Natural killer cell treated with Interleukin-12 subunit alpha and Interleukin-12 subunit beta and Interleukin-15 and Interleukin-18, amount 100 ng/mL, for 72 hours (primary cell): ENCODE measurements around the gene PPP1R2. TPM values are rescaled to one million over a fixed set of nuclear protein-coding genes. Genes with fewer than 3 reads are reported as not detected.
"Not testable (repeated sequence)": the region's sequence is repeated elsewhere in the genome, so short reads cannot be mapped to it uniquely, and the experiment has no call there.

Experiments
- ATAC-seq, 2 donors: fragments of 150-1000 bp; cut with Tn5 transposase in 1 of 2; sonication (Bioruptor Pico), chemical (Tn5 transposase) in 1 of 2; 2 replicates each; pipeline ENCODE4 v1.10.0; 2021
- DNase-seq: peaks from one replicate; pipeline ENCODE4 v3.0.0; 2022; ENCODE audit warnings: low spot score
- H3K27ac Mint-ChIP-seq, 2 donors: 1 replicate in 1 of 2; 2 replicates in 1 of 2; pipeline ENCODE4 v1.8.0; 2022; ENCODE audit warnings: mixed read lengths in 2 of 2, mild to moderate bottlenecking in 1 of 2, moderate library complexity in 1 of 2
- H3K27me3 Mint-ChIP-seq, 2 donors: 1 replicate in 1 of 2; 2 replicates in 1 of 2; pipeline ENCODE4 v1.8.0; 2022; ENCODE audit warnings: mixed read lengths in 2 of 2
- H3K36me3 Mint-ChIP-seq: one replicate; pipeline ENCODE4 v1.8.0; 2022; ENCODE audit warnings: mixed read lengths
- H3K4me1 Mint-ChIP-seq, 2 donors: 1 replicate in 1 of 2; 2 replicates in 1 of 2; pipeline ENCODE4 v1.8.0; 2022; ENCODE audit warnings: low read depth in 2 of 2, mixed read lengths in 2 of 2, mild to moderate bottlenecking in 1 of 2
- H3K4me3 Mint-ChIP-seq: one replicate; pipeline ENCODE4 v1.8.0; 2022; ENCODE audit warnings: mixed read lengths
- H3K9me3 Mint-ChIP-seq: 2 replicates; pipeline ENCODE4 v1.8.0; 2022; ENCODE audit warnings: mixed read lengths
- total RNA-seq, 2 donors: library from RNA; stranded (reverse); gene quantifications; one replicate each; pipeline ENCODE4 v1.2.3, GENCODE V29; 2022

Gene PPP1R2
- total RNA-seq, 2 donors from 2014 or later = 47.5 to 56.3 TPM

DNA sequence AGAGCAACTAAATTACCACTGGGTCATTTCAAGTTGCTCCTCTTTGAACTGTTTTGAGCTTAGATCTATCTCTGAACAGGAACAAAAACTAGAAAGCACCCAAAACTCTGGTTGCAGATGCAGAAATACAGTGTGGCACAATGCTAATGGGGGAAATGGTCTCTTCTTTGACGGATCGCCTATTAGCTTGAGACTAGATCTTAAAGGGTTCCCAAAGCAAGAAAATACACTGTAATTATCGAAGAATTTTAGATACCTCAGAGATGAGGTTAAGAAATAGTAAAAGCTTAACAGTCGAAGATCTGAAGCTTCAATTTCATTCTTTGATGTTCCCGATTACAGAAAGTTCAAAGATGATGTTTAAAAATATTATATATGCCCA is 818 bp downstream of the PPP1R2 start:
- DNase-seq (no peak), ATAC-seq (no peak)
- Mint-ChIP-seq H3K27me3 (no peaks in the 10 kb centered on the region), H3K4me1 (peaks cover 63 to 84% of the 10 kb centered on the region in 2 donors), H3K4me3 (peak overlapping the region; percentile 83), H3K9me3 (no peaks in the 10 kb centered on the region), H3K36me3 (no peaks in the 10 kb centered on the region), H3K27ac (peak overlapping the region; percentile 86 to 97)

DNA sequence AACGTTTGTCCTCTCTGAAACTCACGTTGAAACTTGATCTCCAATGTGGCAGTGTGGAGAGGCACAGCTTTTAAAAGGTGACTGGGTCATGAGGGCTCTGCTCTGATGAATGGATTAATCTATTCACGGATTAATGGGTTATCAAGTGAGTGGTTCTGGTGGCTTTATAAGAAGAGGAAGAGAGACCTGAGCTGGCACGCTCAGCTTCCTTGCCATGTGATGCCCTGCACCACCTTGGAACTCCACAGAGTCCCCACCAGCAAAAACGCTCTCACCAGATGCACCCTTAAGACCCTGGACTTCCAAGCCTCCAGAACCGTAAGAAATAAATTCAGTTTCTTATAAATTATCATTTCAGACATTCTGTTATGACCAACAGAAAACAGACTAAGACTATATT is 2.6 kb downstream of the PPP1R2 start:
- Mint-ChIP-seq H3K4me3 (peak overlapping the region; percentile 83), H3K27ac (peak overlapping the region; percentile 86 to 97), H3K27me3 (no peaks in the 10 kb centered on the region), H3K4me1 (peaks cover 51 to 71% of the 10 kb centered on the region in 2 donors), H3K36me3 (no peaks in the 10 kb centered on the region), H3K9me3 (no peaks in the 10 kb centered on the region)
- no peak for ATAC-seq
- no peak for DNase-seq

DNA sequence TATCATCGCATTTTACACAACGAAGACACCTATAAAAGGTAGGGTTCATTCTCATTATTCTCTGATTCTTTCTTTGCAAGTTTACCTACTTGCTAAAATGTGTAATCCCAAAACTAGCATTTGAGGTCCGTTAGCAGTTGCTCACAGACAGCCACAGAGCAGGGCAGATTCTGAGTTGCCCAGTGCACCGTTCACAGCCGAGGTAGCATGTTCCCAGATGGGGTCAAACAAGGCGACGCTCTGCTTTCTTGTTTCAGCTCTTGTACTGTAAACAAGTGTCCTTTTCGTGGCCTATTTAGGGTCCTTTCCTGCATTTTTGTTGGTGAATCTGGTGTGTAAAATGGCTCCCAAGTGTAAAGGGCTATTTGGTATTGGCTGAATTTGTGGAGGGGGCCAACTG is 3.1 kb downstream of the PPP1R2 start:
- Mint-ChIP-seq H3K4me3 (peak overlapping the region; percentile 83), H3K27me3 (no peaks in the 10 kb centered on the region), H3K36me3 (no peaks in the 10 kb centered on the region), H3K9me3 (no peaks in the 10 kb centered on the region), H3K27ac (peak overlapping the region; percentile 86 to 97), H3K4me1 (peaks cover 53 to 71% of the 10 kb centered on the region in 2 donors)
- DNase-seq (no peak), ATAC-seq (no peak)

DNA sequence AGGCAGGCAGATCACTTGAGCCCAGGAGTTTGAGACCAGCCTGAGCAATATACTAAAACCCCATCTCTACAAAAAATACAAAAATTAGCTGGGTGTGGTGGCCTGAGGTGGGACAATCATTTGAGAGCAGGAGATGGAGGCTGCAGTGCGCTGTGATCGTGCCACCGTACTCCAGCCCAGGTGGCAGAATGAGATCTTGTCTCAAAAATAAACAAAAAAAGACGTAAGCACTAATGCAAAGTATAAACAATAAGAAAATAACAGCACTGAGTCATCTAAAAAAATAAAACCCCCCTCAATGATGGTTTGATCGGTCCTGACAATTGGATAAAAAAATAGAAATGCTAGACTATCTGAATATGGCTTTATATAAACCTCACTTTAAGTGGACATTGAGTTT is 3.6 kb downstream of the PPP1R2 start:
- no peaks in the 10 kb centered on the region for H3K9me3 Mint-ChIP-seq
- no peak for DNase-seq

DNA sequence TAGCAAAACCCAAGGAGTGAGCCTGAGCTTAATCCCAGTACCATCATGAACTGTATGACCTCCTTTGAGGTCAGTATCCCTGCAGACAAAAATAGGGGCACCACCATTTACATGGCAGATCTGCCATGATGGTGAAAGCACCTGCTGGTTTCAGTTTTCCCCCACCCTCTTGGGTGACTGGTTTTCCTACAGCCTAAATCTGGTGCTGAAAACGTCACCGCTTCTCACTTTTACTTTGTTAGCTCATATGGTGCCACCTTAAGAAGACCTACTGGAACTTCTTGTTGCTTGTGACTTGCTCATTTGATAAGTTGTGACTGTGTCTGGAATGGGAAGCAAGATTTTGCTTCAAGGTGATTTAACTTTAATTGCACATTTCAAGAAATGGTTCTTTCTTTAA is 5.1 kb downstream of the PPP1R2 start:
- peak; percentile 44 to 50 for ATAC-seq
- Mint-ChIP-seq H3K4me3 (peak overlapping the region; percentile 20), H3K4me1 (peaks cover 56 to 73% of the 10 kb centered on the region in 2 donors), H3K27ac (peak overlapping the region in 1 of 2 donors; percentile 58), H3K36me3 (no peaks in the 10 kb centered on the region), H3K27me3 (no peaks in the 10 kb centered on the region), H3K9me3 (no peaks in the 10 kb centered on the region)
- no peak for DNase-seq

More for the DNA sequence above, 3.6 kb downstream of the PPP1R2 start:
- peak overlapping the region; percentile 83 for H3K4me3 Mint-ChIP-seq
- no peaks in the 10 kb centered on the region for H3K36me3 Mint-ChIP-seq
- no peaks in the 10 kb centered on the region for H3K27me3 Mint-ChIP-seq
- H3K4me1 Mint-ChIP-seq = peaks cover 56 to 71% of the 10 kb centered on the region in 2 donors
- ATAC-seq = no peak
- H3K27ac Mint-ChIP-seq = peak overlapping the region; percentile 86 to 97

DNA sequence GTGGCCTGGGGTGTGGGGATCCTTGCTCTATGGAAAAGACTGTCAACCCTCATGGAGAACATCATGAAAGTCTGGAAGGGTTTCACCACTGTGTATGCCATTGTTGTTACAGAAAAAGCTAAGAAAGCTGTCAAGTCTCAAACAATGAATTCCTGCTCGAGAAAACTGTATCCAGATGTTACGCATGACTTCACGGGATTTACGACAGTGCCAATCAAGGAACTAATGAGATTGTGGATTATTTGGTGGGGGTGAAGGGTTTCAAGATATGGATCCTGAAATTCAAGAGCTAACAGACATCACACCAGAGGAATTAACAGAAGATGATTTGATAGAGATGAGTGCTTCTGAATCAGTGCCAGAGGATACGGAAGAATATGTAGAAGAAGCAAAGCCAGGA is 7.8 kb downstream of the PPP1R2 start:
- Mint-ChIP-seq H3K4me1 (peaks cover 48 to 66% of the 10 kb centered on the region in 2 donors), H3K27me3 (no peaks in the 10 kb centered on the region), H3K4me3 (no peak overlapping the region), H3K27ac (peak overlapping the region in 1 of 2 donors; percentile 5), H3K9me3 (no peaks in the 10 kb centered on the region), H3K36me3 (no peaks in the 10 kb centered on the region)
- no peak for ATAC-seq
- no peak for DNase-seq

DNA sequence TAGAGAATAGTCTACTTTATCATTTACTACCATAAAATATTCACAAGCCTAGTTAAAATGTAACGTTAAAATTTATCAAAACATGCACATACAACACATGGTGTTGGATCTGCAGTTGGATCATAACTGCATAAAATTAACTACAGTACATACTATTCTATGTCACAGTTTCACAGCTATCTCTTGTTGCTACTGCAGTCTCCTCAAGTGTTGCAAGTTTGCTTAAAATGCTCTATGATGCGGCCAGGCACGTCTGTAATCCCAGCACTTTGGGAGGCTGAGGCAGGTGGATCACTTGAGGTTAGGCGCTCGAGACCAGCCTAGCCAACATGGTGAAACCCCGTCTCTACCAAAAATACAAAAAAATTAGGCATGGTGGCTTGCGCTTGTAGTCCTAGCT is 10.3 kb downstream of the PPP1R2 start:
- H3K27ac Mint-ChIP-seq = no peak overlapping the region

DNA sequence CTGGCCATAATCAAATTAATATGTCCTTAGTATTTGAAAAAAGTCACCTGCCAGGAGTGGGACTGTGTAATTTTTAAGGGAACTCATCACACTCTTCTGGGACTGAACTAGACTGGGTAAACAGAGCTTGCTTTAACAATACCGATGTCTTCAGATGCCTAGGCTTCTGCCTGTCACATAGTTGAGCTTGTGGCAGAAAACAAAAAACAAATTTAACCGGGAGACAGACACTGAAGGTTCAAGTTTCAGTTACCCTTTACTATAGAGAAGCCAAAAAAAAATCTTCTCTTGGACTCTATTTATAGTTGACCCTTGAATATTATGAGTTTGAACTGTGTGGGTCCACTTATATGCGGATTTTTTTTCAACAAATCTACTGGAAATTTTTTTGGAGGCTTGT is 10.8 kb downstream of the PPP1R2 start:
- Mint-ChIP-seq H3K27ac (no peak overlapping the region), H3K9me3 (no peaks in the 10 kb centered on the region), H3K4me3 (no peak overlapping the region), H3K4me1 (peaks cover 28 to 47% of the 10 kb centered on the region in 2 donors), H3K36me3 (peaks cover 4% of the 10 kb centered on the region), H3K27me3 (no peaks in the 10 kb centered on the region)
- ATAC-seq (no peak), DNase-seq (no peak)

More for the DNA sequence above, 10.3 kb downstream of the PPP1R2 start:
- Mint-ChIP-seq H3K36me3 (peaks cover 4% of the 10 kb centered on the region), H3K9me3 (no peaks in the 10 kb centered on the region), H3K4me3 (no peak overlapping the region), H3K27me3 (no peaks in the 10 kb centered on the region), H3K4me1 (peaks cover 30 to 52% of the 10 kb centered on the region in 2 donors)
- DNase-seq = no peak
- ATAC-seq = no peak

DNA sequence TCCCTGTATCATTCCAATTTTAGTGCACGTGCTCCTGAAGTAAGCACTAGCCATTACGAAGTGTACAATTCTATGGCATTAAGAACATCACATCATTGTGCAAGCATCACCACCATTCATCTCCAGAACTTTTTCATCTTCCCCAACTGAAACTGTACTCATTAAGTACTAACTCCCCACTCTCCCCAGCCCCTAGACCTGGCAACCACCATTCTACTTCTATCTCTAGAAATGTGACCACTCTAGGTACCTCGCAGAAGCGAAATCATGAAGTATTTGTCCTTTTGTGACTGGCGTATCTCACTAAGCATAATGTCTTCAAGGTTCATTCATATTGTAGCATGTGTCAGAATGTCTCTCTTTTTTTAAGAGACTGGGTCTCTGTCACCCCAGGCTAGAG is 11.4 kb downstream of the PPP1R2 start:
- ATAC-seq (no peak), DNase-seq (no peak)
- Mint-ChIP-seq H3K9me3 (no peaks in the 10 kb centered on the region), H3K4me3 (no peak overlapping the region), H3K27ac (no peak overlapping the region), H3K4me1 (peaks cover 28 to 46% of the 10 kb centered on the region in 2 donors), H3K36me3 (peaks cover 4% of the 10 kb centered on the region), H3K27me3 (no peaks in the 10 kb centered on the region)

DNA sequence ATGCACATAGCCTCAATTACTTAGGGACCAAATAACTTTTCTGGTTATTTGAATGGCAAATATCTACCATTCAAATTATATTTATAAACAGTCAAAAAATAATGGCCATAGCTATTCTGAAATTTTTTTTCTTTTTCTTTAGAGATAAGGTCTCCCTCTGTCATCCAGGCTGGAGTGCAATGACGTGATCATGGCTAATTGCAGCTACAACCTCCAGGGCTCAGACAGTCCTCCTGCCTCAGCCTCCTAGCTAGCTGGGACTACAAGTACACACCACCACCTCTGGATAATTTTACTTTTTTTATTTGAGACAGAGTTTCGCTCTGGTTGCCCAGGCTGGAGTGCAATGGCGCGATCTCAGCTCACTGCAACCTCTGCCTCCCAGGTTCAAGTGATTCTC is 16.6 kb downstream of the PPP1R2 start:
- Mint-ChIP-seq H3K27me3 (no peaks in the 10 kb centered on the region), H3K4me1 (peaks cover 14 to 15% of the 10 kb centered on the region in 2 donors), H3K9me3 (no peaks in the 10 kb centered on the region), H3K27ac (no peak overlapping the region), H3K4me3 (no peak overlapping the region), H3K36me3 (peaks cover 10% of the 10 kb centered on the region)
- DNase-seq (no peak), ATAC-seq (no peak)

DNA sequence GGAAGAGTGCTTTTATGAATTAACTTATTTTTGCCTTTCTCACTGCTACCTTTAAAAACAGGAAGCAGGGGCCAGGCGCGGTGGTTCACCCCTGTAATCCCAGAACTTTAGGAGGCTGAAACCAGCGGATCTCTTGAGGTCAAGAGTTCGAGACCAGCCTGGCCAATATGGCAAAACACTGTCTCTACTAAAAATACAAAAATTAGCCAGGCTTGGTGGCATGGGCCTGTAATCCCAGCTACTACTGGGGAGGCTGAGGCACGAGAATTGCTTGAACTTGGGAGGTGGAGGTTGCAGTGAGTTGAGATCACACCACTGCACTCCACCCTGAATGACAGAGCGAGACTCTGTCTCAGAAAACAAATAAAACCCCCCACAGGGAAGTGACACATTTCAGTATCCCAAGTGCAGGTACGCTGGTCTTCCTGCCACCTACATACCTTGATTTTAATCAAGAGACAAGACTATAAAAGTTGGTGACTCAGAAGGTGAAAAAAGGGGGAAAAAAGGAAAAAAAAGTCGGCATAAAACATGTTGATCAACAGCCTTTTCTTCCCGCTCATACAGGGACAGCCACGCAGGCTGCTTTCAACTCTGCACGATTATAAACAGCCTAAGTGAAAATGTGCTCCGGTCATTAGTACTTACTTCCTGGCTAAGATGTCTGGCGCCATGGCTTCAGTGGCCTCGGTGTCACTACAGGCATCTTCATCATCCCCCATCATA is 18.8 kb downstream of the PPP1R2 start:
- peaks cover 7 to 11% of the 10 kb centered on the region in 2 donors for H3K4me1 Mint-ChIP-seq
- ATAC-seq = no peak
- H3K4me3 Mint-ChIP-seq = no peak overlapping the region
- DNase-seq = no peak
- H3K27me3 Mint-ChIP-seq = no peaks in the 10 kb centered on the region
- peaks cover 7% of the 10 kb centered on the region for H3K36me3 Mint-ChIP-seq
- no peaks in the 10 kb centered on the region for H3K9me3 Mint-ChIP-seq
- H3K27ac Mint-ChIP-seq = peak overlapping the region; percentile 62 to 68

DNA sequence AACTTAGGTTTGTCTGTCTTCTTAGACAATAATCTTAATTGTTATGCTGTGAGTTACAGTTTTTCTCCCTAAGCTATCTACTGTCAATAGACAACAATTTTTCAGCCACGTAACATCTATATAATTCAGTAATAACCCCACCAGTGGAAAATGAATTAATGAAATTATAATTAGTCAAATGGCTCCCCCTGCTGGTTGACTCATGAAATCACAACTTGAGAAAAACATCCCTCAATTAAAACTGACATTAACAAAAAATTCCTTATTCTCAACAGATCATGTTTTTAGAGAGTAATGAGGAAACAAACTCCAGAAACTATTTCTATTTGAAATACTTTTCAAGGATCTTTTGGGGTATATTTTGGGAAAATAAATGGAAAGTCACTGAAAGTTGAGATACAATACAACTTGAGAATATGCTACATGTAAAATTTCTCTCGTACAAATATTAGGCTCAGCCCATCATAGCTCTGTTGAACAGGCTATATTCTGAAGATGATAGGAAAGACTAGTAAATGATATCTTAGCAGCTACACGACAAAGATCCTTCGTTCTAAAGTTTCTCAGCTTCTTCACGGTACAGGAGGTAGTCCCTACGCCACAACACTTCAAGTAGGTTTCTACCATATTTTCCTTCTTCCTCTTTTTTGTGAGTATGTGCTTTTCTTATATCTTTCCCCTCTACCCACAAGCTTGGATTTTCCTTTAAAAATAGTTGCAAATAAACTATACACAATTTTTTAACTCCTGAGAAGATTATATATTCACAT is 20.7 kb downstream of the PPP1R2 start:
- peak overlapping the region in 1 of 2 donors; percentile 39 for H3K27ac Mint-ChIP-seq

DNA sequence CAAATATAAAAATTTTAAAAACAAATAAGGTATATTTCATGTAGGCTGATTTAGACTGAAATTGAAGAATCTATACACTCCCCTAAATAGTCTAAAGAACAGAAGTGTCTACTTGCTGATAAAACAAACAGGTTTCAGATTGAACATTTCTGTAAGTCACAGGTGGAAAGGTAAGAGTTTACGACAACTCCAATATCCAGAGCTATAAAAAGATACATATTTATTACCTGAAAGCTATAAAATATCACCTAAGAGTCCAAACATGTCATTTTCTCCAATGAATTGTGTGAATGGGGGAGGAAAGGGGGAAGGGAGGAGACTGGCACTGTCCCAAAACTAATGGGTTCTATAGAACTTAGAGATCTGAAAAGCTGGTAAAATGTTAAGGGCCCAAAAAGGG is 26.1 kb downstream of the PPP1R2 start:
- Mint-ChIP-seq H3K27ac (no peak overlapping the region), H3K4me1 (peaks cover 0 to 4% of the 10 kb centered on the region in 2 donors), H3K36me3 (peaks cover 13% of the 10 kb centered on the region), H3K27me3 (no peaks in the 10 kb centered on the region), H3K9me3 (no peaks in the 10 kb centered on the region), H3K4me3 (no peak overlapping the region)
- ATAC-seq (no peak), DNase-seq (no peak)

More for the DNA sequence above, 20.7 kb downstream of the PPP1R2 start:
- Mint-ChIP-seq H3K4me1 (peaks cover 6 to 11% of the 10 kb centered on the region in 2 donors), H3K27me3 (no peaks in the 10 kb centered on the region), H3K36me3 (peaks cover 6% of the 10 kb centered on the region), H3K4me3 (no peak overlapping the region), H3K9me3 (no peaks in the 10 kb centered on the region)
- DNase-seq (no peak), ATAC-seq (no peak)

DNA sequence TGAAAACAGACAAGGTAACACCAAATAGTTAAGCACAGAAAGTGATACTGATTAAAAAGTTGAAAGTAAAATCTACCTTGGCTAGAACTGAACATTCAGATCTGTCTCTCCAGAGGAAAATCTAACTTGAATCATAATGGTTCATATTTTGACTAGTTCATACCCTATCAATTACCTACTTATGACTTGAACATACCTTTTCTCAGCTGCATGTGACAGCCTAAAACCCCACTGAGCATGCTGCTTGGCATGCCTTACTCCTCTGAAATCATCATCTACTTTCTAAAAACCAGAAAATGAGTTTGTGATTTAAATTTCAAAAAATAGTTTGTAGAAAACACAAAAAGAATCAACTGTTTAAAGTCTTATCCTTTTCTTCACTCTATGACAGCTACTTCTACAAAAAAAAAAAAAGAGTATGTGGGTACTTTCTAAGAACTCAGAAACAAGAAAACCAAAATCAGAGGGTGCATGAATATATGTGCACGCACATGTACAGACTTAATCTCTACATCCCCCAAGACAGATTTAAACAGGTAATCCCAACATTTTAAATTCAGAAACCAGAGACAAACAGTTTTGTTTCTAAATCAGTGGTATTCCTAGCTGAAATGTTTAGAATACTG is 28.4 kb downstream of the PPP1R2 start:
- H3K9me3 Mint-ChIP-seq, H3K4me1 Mint-ChIP-seq, H3K4me3 Mint-ChIP-seq, H3K27me3 Mint-ChIP-seq, ATAC-seq, H3K27ac Mint-ChIP-seq, DNase-seq: not testable (repeated sequence)
- H3K36me3 Mint-ChIP-seq = peaks cover 13% of the 10 kb centered on the region
